ENCODE measurements around the gene PDCD7.
"Not testable (repeated sequence)": the region's sequence is repeated elsewhere in the genome, so short reads cannot be mapped to it uniquely, and the experiment has no call there.

The PDCD7 gene

DNA sequence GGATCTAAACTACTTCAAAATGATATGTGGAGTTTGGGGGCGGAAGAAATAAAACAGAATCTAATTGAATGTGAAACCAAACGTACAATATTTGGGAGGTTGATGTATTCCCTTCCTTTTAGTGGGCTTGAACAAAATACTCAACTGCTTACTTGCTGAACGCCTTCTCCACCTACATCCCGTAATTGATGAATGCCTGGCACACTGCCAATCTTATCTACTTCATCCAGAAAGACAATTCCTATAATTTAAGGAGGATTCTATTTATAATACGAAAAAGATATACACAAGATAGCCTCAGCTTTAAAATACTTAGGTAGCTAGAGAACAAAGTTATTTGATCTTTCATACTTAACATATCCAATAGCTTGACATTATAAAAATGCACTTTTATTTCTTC lies 23.1 kb upstream of the PDCD7 start:
- DNase-seq (ENCODE audit: low spot score) = no peak
- no peak for TF ChIP-seq CTCF (IDR thresholded peaks at IDR 0.05; ENCODE audit: borderline replicate concordance, control extremely low read depth, extremely low read depth, insufficient read depth, missing control alignments)
- in situ Hi-C loops (cut with MboI; ENCODE audit: low sequenced_read_pairs, unreplicated experiment) = no loop called here

DNA sequence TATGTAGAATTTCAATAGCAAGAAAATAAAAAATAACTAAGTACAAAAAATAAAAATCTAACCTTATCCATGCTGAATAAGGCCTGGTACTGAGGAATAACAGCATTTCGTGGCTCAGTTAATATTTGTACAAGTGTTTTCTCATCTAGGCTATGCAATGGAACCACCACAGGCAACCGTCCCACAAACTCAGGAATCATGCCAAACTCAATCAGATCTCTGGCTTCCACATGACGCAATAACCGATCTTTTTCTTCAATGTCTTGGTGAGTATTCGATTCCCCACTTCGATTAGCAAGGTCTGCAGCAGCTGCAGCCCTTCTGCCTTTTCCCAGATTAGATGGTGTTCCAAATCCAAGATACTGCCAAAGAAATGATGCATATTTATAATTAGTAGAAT lies 21.1 kb upstream of the PDCD7 start:
- no peak for TF ChIP-seq CTCF (IDR thresholded peaks at IDR 0.05; ENCODE audit: borderline replicate concordance, control extremely low read depth, extremely low read depth, insufficient read depth, missing control alignments)
- no peak for DNase-seq (ENCODE audit: low spot score)
- in situ Hi-C loops (cut with MboI; ENCODE audit: low sequenced_read_pairs, unreplicated experiment) = no loop called here

- DNase-seq (ENCODE audit: low spot score) = no peak
- in situ Hi-C loops (cut with MboI; ENCODE audit: low sequenced_read_pairs, unreplicated experiment) = no loop called here
- no peak for TF ChIP-seq CTCF (IDR thresholded peaks at IDR 0.05; ENCODE audit: borderline replicate concordance, control extremely low read depth, extremely low read depth, insufficient read depth, missing control alignments)
Observed at GRCh38 chr15:65147902-65148301, 14.3 kb upstream of the PDCD7 start.

- in situ Hi-C loops (cut with MboI; ENCODE audit: low sequenced_read_pairs, unreplicated experiment) = no loop called here
- TF ChIP-seq CTCF (IDR thresholded peaks at IDR 0.05; ENCODE audit: borderline replicate concordance, control extremely low read depth, extremely low read depth, insufficient read depth, missing control alignments) = no peak
Observed at GRCh38 chr15:65146438-65146837, 12.8 kb upstream of the PDCD7 start.

GRCh38 chr15:65138631-65139030 lies 5.0 kb upstream of the PDCD7 start:
- DNase-seq (ENCODE audit: low spot score); in situ Hi-C loops (cut with MboI; ENCODE audit: low sequenced_read_pairs, unreplicated experiment): not testable (repeated sequence)

More at GRCh38 chr15:65146438-65146837, 12.8 kb upstream of the PDCD7 start:
- DNase-seq (ENCODE audit: low spot score) = no peak

- DNase-seq (ENCODE audit: low spot score); in situ Hi-C loops (cut with MboI; ENCODE audit: low sequenced_read_pairs, unreplicated experiment): not testable (repeated sequence)
Observed at GRCh38 chr15:65137893-65138292, 4.3 kb upstream of the PDCD7 start.

- in situ Hi-C loops (cut with MboI; ENCODE audit: low sequenced_read_pairs, unreplicated experiment); DNase-seq (ENCODE audit: low spot score): not testable (repeated sequence)
Observed at GRCh38 chr15:65137089-65137488, 3.5 kb upstream of the PDCD7 start.

DNA sequence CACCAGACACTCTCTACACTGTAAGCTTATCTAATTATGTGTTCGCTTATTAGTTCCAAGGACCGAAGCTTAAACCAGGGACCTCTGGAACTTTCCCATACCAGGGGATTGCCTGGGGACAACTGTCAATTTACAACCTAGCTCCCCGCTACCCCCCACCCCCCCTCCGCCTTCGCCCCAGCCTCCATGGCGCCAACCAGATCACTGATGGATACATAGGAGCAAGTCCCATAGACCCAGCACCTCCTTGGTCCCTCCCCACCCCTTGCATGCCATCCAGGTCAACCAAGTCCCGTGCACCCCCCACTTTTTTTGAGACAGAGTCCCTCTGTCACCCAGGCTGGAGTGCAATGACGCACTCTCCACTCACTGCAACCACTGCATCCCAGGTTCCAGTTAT lies 930 bp upstream of the PDCD7 start:
- TF ChIP-seq CTCF (IDR thresholded peaks at IDR 0.05; ENCODE audit: borderline replicate concordance, control extremely low read depth, extremely low read depth, insufficient read depth, missing control alignments) = no peak
- in situ Hi-C loops (cut with MboI; ENCODE audit: low sequenced_read_pairs, unreplicated experiment) = no loop called here
- no peak for DNase-seq (ENCODE audit: low spot score)

Measured in GM13976 (cell line).